Suprapubic skin (tissue), 4 donors: ENCODE measurements around the gene C19orf38.
A peak's percentile ranks its signal among the peaks of the same experiment; 100 is the strongest.

Experiments used
- POLR2A ChIP-seq, 2 donors: fragments of 450-650 bp; IDR thresholded peaks; one replicate each; pipeline ENCODE4 v1.6.1; 2017; ENCODE audit warnings: antibody characterized with exemption in 2 of 2, mild to moderate bottlenecking in 2 of 2, moderate library complexity in 2 of 2
- POLR2AphosphoS5 ChIP-seq, 3 donors: sonication (generic); formaldehyde crosslinking; IDR thresholded peaks; one replicate each; pipeline ENCODE4 v1.6.1; 2017; ENCODE audit warnings: antibody characterized with exemption in 3 of 3
- TF ChIP-seq, protein P1 (sequence below), 2 donors: fragments of 200-600 bp in 1 of 2; fragments of 450-650 bp in 1 of 2; sonication (generic) in 1 of 2; IDR thresholded peaks; one replicate each; pipeline ENCODE4 v1.5.1; 2016 to 2019; ENCODE audit warnings: antibody characterized with exemption in 2 of 2, mild to moderate bottlenecking in 1 of 2, moderate library complexity in 1 of 2

DNA sequence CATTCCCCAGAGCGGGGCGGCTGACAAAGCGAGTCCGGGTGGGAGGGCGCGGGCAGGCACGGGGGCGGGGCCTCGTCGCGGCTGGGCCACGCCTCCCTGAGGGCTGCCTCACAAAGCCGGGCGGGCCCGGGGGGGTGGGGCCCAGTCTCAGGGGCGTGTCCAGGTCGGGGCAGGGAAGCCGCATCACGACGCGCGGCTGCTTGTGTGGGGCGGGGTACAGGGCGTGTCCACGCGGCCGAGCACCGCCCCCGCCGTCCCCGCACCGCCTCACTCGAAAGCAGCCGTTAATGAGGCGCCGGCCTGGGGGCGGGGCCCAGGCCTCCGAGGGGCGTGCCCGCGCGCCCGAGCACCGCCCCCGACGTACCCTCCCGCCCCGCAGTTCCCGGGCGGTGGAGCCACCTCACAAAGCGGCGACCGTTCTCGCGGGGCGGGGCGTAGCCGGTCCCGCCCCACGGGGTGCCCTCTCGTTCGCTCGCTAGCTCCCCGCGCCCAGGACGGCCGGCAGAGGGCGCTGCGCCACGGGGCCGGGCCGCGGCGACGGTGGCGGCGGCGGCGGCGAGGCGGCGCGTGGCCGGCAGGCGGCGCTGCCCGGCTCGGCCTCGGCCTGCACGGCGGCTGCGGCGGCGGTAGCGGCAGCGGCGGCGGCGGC, 22.9 kb downstream of the C19orf38 start, which contains the start of gene CARM1:
- TF ChIP-seq POLR2A (IDR thresholded peaks at IDR 0.05) (no peak), POLR2AphosphoS5 (IDR thresholded peaks at IDR 0.05) (peak in 1 of 3 donors; percentile 51)
- TF ChIP-seq, protein P1, sequence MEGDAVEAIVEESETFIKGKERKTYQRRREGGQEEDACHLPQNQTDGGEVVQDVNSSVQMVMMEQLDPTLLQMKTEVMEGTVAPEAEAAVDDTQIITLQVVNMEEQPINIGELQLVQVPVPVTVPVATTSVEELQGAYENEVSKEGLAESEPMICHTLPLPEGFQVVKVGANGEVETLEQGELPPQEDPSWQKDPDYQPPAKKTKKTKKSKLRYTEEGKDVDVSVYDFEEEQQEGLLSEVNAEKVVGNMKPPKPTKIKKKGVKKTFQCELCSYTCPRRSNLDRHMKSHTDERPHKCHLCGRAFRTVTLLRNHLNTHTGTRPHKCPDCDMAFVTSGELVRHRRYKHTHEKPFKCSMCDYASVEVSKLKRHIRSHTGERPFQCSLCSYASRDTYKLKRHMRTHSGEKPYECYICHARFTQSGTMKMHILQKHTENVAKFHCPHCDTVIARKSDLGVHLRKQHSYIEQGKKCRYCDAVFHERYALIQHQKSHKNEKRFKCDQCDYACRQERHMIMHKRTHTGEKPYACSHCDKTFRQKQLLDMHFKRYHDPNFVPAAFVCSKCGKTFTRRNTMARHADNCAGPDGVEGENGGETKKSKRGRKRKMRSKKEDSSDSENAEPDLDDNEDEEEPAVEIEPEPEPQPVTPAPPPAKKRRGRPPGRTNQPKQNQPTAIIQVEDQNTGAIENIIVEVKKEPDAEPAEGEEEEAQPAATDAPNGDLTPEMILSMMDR (IDR thresholded peaks at IDR 0.05), result peak; percentile 77 to 78
